ENCODE results near the gene PDE11A. TPM values are rescaled to one million over a fixed set of nuclear protein-coding genes. Genes with fewer than 3 reads are reported as not detected.

The PDE11A gene
- polyA plus RNA-seq, 1 experiment, result 0.53 TPM

DNA sequence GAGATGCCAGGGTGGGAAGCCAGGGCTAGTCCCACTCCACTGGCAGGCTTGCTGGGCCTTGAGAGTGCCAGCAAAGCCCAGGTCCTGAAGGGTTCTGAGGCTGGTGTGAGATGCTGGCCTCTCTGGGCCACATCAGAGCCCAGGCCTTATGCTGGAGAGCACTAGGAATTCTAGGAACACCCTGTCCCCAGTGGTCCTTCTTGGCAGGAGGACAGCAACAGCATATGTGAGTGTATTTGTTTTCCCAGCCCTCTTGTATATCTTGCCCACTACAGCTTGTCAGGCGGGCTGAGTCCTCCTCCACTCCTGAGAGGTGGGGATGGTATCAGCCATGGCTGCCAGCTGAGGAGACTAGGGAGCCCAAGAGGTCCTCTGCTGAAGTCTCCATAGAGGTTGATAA lies 327.0 kb downstream of the PDE11A start:
- no peak for DNase-seq (ENCODE audit: low read depth)
- TF ChIP-seq CTCF (IDR thresholded peaks at IDR 0.05; ENCODE audit: insufficient read depth, low read depth, low read length), result no peak
- peaks cover 1% of the 10 kb centered on the region; the same call in 1 of the 2 replicates for H3K27me3 ChIP-seq (ENCODE audit: control insufficient read depth, insufficient read depth, low read length)
- POLR2A ChIA-PET, result no interaction called here
- no peaks in the 10 kb centered on the region for H3K36me3 ChIP-seq (ENCODE audit: control insufficient read depth, insufficient read depth, low read length)
- CTCF ChIA-PET, result interaction anchor here (0.6 to 1.4 kb wide), 2 partner anchors 21 to 148 kb away, joined by 4 read pairs; no protein-coding TSS in a partner anchor
- H3K4me3 ChIP-seq (ENCODE audit: low read depth, low read length), result no peak overlapping the region

- Histone ChIP-seq H3K36me3 (ENCODE audit: control insufficient read depth, insufficient read depth, low read length) (no peaks in the 10 kb centered on the region), H3K4me3 (ENCODE audit: low read depth, low read length) (no peak overlapping the region), H3K27me3 (ENCODE audit: control insufficient read depth, insufficient read depth, low read length) (peaks cover 1% of the 10 kb centered on the region; the same call in 1 of the 2 replicates)
- POLR2A ChIA-PET, result no interaction called here
- CTCF ChIA-PET, result interaction anchor here (1.0 to 1.4 kb wide), 3 partner anchors 7 to 583 kb away, joined by 3 to 6 read pairs (median 3); no protein-coding TSS in a partner anchor
- no peak for DNase-seq (ENCODE audit: low read depth)
- TF ChIP-seq CTCF (IDR thresholded peaks at IDR 0.05; ENCODE audit: insufficient read depth, low read depth, low read length), result no peak
Observed at GRCh38 chr2:177742851-177743250, 329.7 kb downstream of the PDE11A start.

GRCh38 chr2:177741866-177742265 lies 330.7 kb downstream of the PDE11A start:
- no peak for TF ChIP-seq CTCF (IDR thresholded peaks at IDR 0.05; ENCODE audit: insufficient read depth, low read depth, low read length)
- DNase-seq (ENCODE audit: low read depth), result no peak
- ChIA-PET POLR2A (no interaction called here), CTCF (interaction anchor here (1.4 kb wide), 1 partner anchor 8 kb away, joined by 3 read pairs; no protein-coding TSS in a partner anchor)
- Histone ChIP-seq H3K36me3 (ENCODE audit: control insufficient read depth, insufficient read depth, low read length) (no peaks in the 10 kb centered on the region), H3K27me3 (ENCODE audit: control insufficient read depth, insufficient read depth, low read length) (peaks cover 1% of the 10 kb centered on the region; the same call in 1 of the 2 replicates), H3K4me3 (ENCODE audit: low read depth, low read length) (no peak overlapping the region)

GRCh38 chr2:177740700-177741099 lies 331.9 kb downstream of the PDE11A start:
- H3K27me3 ChIP-seq (ENCODE audit: control insufficient read depth, insufficient read depth, low read length), result peaks cover 1% of the 10 kb centered on the region; the same call in 1 of the 2 replicates
- no peak for TF ChIP-seq CTCF (IDR thresholded peaks at IDR 0.05; ENCODE audit: insufficient read depth, low read depth, low read length)
- peak; percentile 20 for DNase-seq (ENCODE audit: low read depth)
- H3K4me3 ChIP-seq (ENCODE audit: low read depth, low read length), result no peak overlapping the region
- ChIA-PET POLR2A (no interaction called here), CTCF (interaction anchor here (0.6 to 2.5 kb wide), 4 partner anchors 12 to 97 kb away, joined by 3 to 9 read pairs (median 4); no protein-coding TSS in a partner anchor)
- H3K36me3 ChIP-seq (ENCODE audit: control insufficient read depth, insufficient read depth, low read length), result no peaks in the 10 kb centered on the region

GRCh38 chr2:177738461-177739235 lies 333.9 kb downstream of the PDE11A start:
- no peak for DNase-seq (ENCODE audit: low read depth)
- ChIA-PET CTCF (interaction anchor here (2.5 to 4.3 kb wide), 2 partner anchors 10 to 14 kb away, joined by 9 to 24 read pairs; no protein-coding TSS in a partner anchor), POLR2A (no interaction called here)
- no peaks in the 10 kb centered on the region for H3K36me3 ChIP-seq (ENCODE audit: control insufficient read depth, insufficient read depth, low read length)
- no peak overlapping the region for H3K4me3 ChIP-seq (ENCODE audit: low read depth, low read length)
- H3K27me3 ChIP-seq (ENCODE audit: control insufficient read depth, insufficient read depth, low read length), result no peaks in the 10 kb centered on the region
- TF ChIP-seq CTCF (IDR thresholded peaks at IDR 0.05; ENCODE audit: insufficient read depth, low read depth, low read length), result no peak

Data from BJ (cell line).